HepG2 (cell line): ENCODE results near the gene SLC22A31. TPM values are rescaled to one million over a fixed set of nuclear protein-coding genes. Genes with fewer than 3 reads are reported as not detected.

Experiments used
- DZIP1 ChIP-seq: sonication (generic); formaldehyde crosslinking; IDR thresholded peaks from 2 replicates; pipeline ENCODE4 v1.5.0; 2020; ENCODE audit warnings: mild to moderate bottlenecking, missing genetic modification reagents
- ETV6 ChIP-seq: sonication (generic); formaldehyde crosslinking; conservative IDR thresholded peaks from 2 replicates; pipeline ENCODE4 v1.4.0; 2020; ENCODE audit warnings: missing genetic modification reagents
- FOXK2 ChIP-seq: fragments of 450-650 bp; IDR thresholded peaks from 2 replicates; pipeline ENCODE4 v1.6.1; 2016
- MED13 ChIP-seq: sonication (generic); formaldehyde crosslinking; IDR thresholded peaks from 2 replicates; pipeline ENCODE4 v1.5.0; 2020; ENCODE audit warnings: missing genetic modification reagents
- MYC ChIP-seq: sonication (generic); formaldehyde crosslinking; IDR thresholded peaks from 2 replicates; pipeline ENCODE4 v1.9.0; 2021; ENCODE audit warnings: missing genetic modification reagents, borderline replicate concordance
- PATZ1 ChIP-seq: sonication (generic); formaldehyde crosslinking; IDR thresholded peaks from 2 replicates; pipeline ENCODE4 v1.4.0; 2020; ENCODE audit warnings: missing genetic modification reagents
- PBX3 ChIP-seq: sonication (generic); formaldehyde crosslinking; IDR thresholded peaks from 2 replicates; pipeline ENCODE4 v1.8.1; 2023; ENCODE audit warnings: missing genetic modification reagents, inconsistent platforms, borderline replicate concordance
- PRPF4 ChIP-seq: fragments of 200-400 bp; formaldehyde crosslinking; IDR thresholded peaks from 2 replicates; pipeline ENCODE4 v1.6.1; 2016; ENCODE audit warnings: low read length, low read depth; ENCODE audit not compliant: poor library complexity, severe bottlenecking
- TBX2 ChIP-seq: sonication (generic); formaldehyde crosslinking; IDR thresholded peaks from 2 replicates; pipeline ENCODE4 v1.5.0; 2020; ENCODE audit warnings: missing genetic modification reagents, mild to moderate bottlenecking, borderline replicate concordance
- TCF7L2 ChIP-seq: IDR thresholded peaks from 2 replicates; pipeline ENCODE4 v1.6.1; 2011; ENCODE audit warnings: mild to moderate bottlenecking, low read depth, low read length, moderate library complexity
- USF2 ChIP-seq, 2 experiments: sonication (generic) in 1 of 2; formaldehyde crosslinking in 1 of 2; IDR thresholded peaks; 2 replicates each; pipeline versions ENCODE4 v1.5.1 to v1.6.1; 2011 to 2020; ENCODE audit warnings: borderline replicate concordance in 1 of 2, low read depth in 1 of 2, low read length in 1 of 2, mild to moderate bottlenecking in 1 of 2, missing genetic modification reagents in 1 of 2, moderate library complexity in 1 of 2
- ZMAT3 ChIP-seq: sonication (generic); formaldehyde crosslinking; conservative IDR thresholded peaks from 2 replicates; pipeline ENCODE4 v1.7.0; 2021; ENCODE audit warnings: missing genetic modification reagents
- ZNF282 ChIP-seq: fragments of 450-650 bp; IDR thresholded peaks from 2 replicates; pipeline ENCODE4 v1.6.1; 2018; ENCODE audit not compliant: partially characterized antibody
- ZNF34 ChIP-seq: sonication (generic); formaldehyde crosslinking; IDR thresholded peaks from 2 replicates; pipeline ENCODE4 v1.4.0; 2020; ENCODE audit warnings: mild to moderate bottlenecking, missing genetic modification reagents, borderline replicate concordance
- ZNF414 ChIP-seq: sonication (generic); formaldehyde crosslinking; IDR thresholded peaks from 2 replicates; pipeline ENCODE4 v1.5.0; 2020; ENCODE audit warnings: missing genetic modification reagents
- ZNF574 ChIP-seq: sonication (generic); formaldehyde crosslinking; IDR thresholded peaks from 2 replicates; pipeline ENCODE4 v1.4.0; 2020; ENCODE audit warnings: missing genetic modification reagents
- polyA plus RNA-seq, 8 experiments: library from polyadenylated mRNA; depleted of rRNA in 3 of 8; stranded (reverse) in 7 of 8; unstranded in 1 of 8; fragments of >200 nt; fragmentation: Illumina TruSeq in 4 of 8; extraction: Trizol in 4 of 8; gene quantifications; 2 replicates each; pipeline versions ENCODE4 v1.2.1 to v1.2.3, GENCODE V29; 2011 to 2016; ENCODE audit warnings: low read depth in 4 of 8, missing spikeins in 1 of 8, mixed read lengths in 1 of 8; ENCODE audit not compliant: insufficient read depth in 1 of 8
- total RNA-seq, 5 experiments: library from RNA; depleted of rRNA; stranded (reverse); fragments of >200 nt; fragmentation: Illumina TruSeq; extraction: Trizol; gene quantifications; 2 replicates each; pipeline ENCODE4 v1.2.3, GENCODE V29; 2016; ENCODE audit warnings: low read depth in 1 of 5

Gene SLC22A31
- total and polyA plus RNA-seq, 2 of the 13 experiments (the other 11 are each of a cell fraction or from before 2014, with no cell fraction given) = 67.3 to 83.3 TPM

GRCh38 chr16:89198417-89199240 is 1.7 kb downstream of the SLC22A31 start (continued):
- TF ChIP-seq TCF7L2 (no peak), ETV6 (CRISPR knock-in tag) (no peak), MED13 (CRISPR knock-in tag) (no peak), PBX3 (CRISPR knock-in tag) (no peak), ZMAT3 (CRISPR knock-in tag) (no peak), ZNF414 (no peak), PRPF4 (peak; percentile 24), MYC (peak; percentile 27; the same call in 1 of the 2 replicates), ZNF574 (CRISPR knock-in tag) (peak; percentile 12; the same call in 1 of the 2 replicates), DZIP1 (CRISPR knock-in tag) (0 out of 2 replicates have a peak, but pooled peaks have one; percentile 29), PATZ1 (CRISPR knock-in tag) (peak; percentile 54), FOXK2 (no peak), ZNF34 (no peak), ZNF282 (no peak), TBX2 (CRISPR knock-in tag) (peak; percentile 19; the same call in 1 of the 2 replicates), USF2 (IDR thresholded peaks at IDR 0.05; ENCODE audit: low read depth, low read length) (no peak), USF2 (CRISPR knock-in tag; IDR thresholded peaks at IDR 0.05; ENCODE audit: borderline replicate concordance) (no peak)
